ENCODE data around the gene SLC6A13. TPM values are rescaled to one million over a fixed set of nuclear protein-coding genes. Genes with fewer than 3 reads are reported as not detected.
A peak's percentile ranks its signal among the peaks of the same experiment; 100 is the strongest.

The SLC6A13 gene
- total and polyA plus RNA-seq, 12 donors: 0.87 to 6.1 (median 3.2) TPM

- intact Hi-C loops (cut with DNase I): no loop called here
- Histone ChIP-seq H3K27ac (peak overlapping the region in 1 of 10 donors; percentile 78), H3K4me3 (peak overlapping the region in 1 of 10 donors; percentile 38), H3K4me1 (peaks cover 0 to 26% (median 0%) of the 10 kb centered on the region in 9 donors), H3K9me3 (no peaks in the 10 kb centered on the region), H3K36me3 (no peaks in the 10 kb centered on the region), H3K27me3 (peaks cover 0 to 22% (median 12%) of the 10 kb centered on the region in 7 donors)
- 87 to 91% methylated on average over 16 of the region's 16 CpGs for WGBS, 2 donors
- ATAC-seq (peak in 1 of 8 donors; percentile 16), DNase-seq (no peak)
- TF ChIP-seq CTCF (IDR thresholded peaks at IDR 0.05): no peak
Observed at GRCh38 chr12:211639-212414, 50.8 kb downstream of the SLC6A13 start.

- TF ChIP-seq CTCF (IDR thresholded peaks at IDR 0.05): no peak
- DNase-seq: no peak
- no peak overlapping the region for H3K27ac ChIP-seq
- peaks cover 0 to 26% (median 0%) of the 10 kb centered on the region in 9 donors for H3K4me1 ChIP-seq
- intact Hi-C loops (cut with DNase I): no loop called here
- H3K27me3 ChIP-seq: peaks cover 0 to 23% (median 13%) of the 10 kb centered on the region in 7 donors
- WGBS, 2 donors: 90 to 92% methylated on average over 3 of the region's 3 CpGs
- H3K36me3 ChIP-seq: no peaks in the 10 kb centered on the region
- no peak overlapping the region for H3K4me3 ChIP-seq
- no peak for ATAC-seq
- H3K9me3 ChIP-seq: no peaks in the 10 kb centered on the region
Observed at GRCh38 chr12:211142-211465, 51.5 kb downstream of the SLC6A13 start.

- no peak overlapping the region for H3K27ac ChIP-seq
- no peak overlapping the region for H3K4me3 ChIP-seq
- 79 to 80% methylated on average over 16 of the region's 16 CpGs for WGBS, 2 donors
- H3K27me3 ChIP-seq: peaks cover 0 to 23% (median 14%) of the 10 kb centered on the region in 7 donors
- ATAC-seq (no peak), DNase-seq (no peak)
- TF ChIP-seq CTCF (IDR thresholded peaks at IDR 0.05): no peak
- no peaks in the 10 kb centered on the region for H3K9me3 ChIP-seq
- H3K36me3 ChIP-seq: no peaks in the 10 kb centered on the region
- peaks cover 0 to 26% (median 0%) of the 10 kb centered on the region in 9 donors for H3K4me1 ChIP-seq
- intact Hi-C loops (cut with DNase I): no loop called here
Observed at GRCh38 chr12:210277-211141, 52.1 kb downstream of the SLC6A13 start.

GRCh38 chr12:209851-210250, 52.8 kb downstream of the SLC6A13 start:
- Histone ChIP-seq H3K27ac (no peak overlapping the region), H3K36me3 (no peaks in the 10 kb centered on the region), H3K9me3 (no peaks in the 10 kb centered on the region), H3K4me3 (no peak overlapping the region), H3K27me3 (peaks cover 0 to 23% (median 17%) of the 10 kb centered on the region in 7 donors), H3K4me1 (peaks cover 0 to 26% (median 0%) of the 10 kb centered on the region in 9 donors)
- DNase-seq: no peak
- no peak for ATAC-seq
- WGBS, 2 donors: 93 to 94% methylated on average over 12 of the region's 12 CpGs
- intact Hi-C loops (cut with DNase I): no loop called here
- TF ChIP-seq CTCF (IDR thresholded peaks at IDR 0.05): no peak

Data from heart right ventricle (tissue), 16 donors.